K562 (cell line): Measurements from ENCODE around the gene XPR1. TPM values are rescaled to one million over a fixed set of nuclear protein-coding genes. Genes with fewer than 3 reads are reported as not detected.

Experiments
- ADNP ChIP-seq: fragments of 200-800 bp; sonication (Bioruptor generic); IDR thresholded peaks from 2 replicates; pipeline ENCODE4 v1.6.1; 2016; ENCODE audit warnings: missing genetic modification characterization, missing compliant biosample characterization
- ASH1L ChIP-seq: fragments of 450-650 bp; IDR thresholded peaks from 2 replicates; pipeline ENCODE4 v1.6.1; 2018; ENCODE audit warnings: borderline replicate concordance, mild to moderate bottlenecking, low read depth; ENCODE audit not compliant: partially characterized antibody
- BACH1 ChIP-seq: fragments of 200-800 bp; sonication (Bioruptor generic); IDR thresholded peaks from 2 replicates; pipeline ENCODE4 v1.6.1; 2016; ENCODE audit warnings: missing genetic modification characterization, missing compliant biosample characterization
- BRD9 ChIP-seq: fragments of 450-650 bp; IDR thresholded peaks from 2 replicates; pipeline ENCODE4 v1.6.1; 2018; ENCODE audit warnings: low read depth; ENCODE audit not compliant: partially characterized antibody
- CBX2 ChIP-seq: fragments of 200-600 bp; sonication (generic); IDR thresholded peaks from one replicate; pipeline ENCODE4 v1.6.1; 2012; ENCODE audit warnings: mild to moderate bottlenecking, low read length, inconsistent platforms; ENCODE audit not compliant: insufficient read depth, poor library complexity, severe bottlenecking
- CCNT2 ChIP-seq: IDR thresholded peaks from 2 replicates; pipeline ENCODE4 v1.6.1; 2011; ENCODE audit warnings: borderline replicate concordance, low read depth, mild to moderate bottlenecking, moderate library complexity, mixed read lengths, low read length; ENCODE audit not compliant: insufficient read length; ENCODE audit errors: extremely low read depth
- ETS2 ChIP-seq: IDR thresholded peaks from 2 replicates; pipeline ENCODE4 v1.6.1; 2016; ENCODE audit warnings: borderline replicate concordance, missing genetic modification characterization, mild to moderate bottlenecking, moderate library complexity, missing compliant biosample characterization; ENCODE audit not compliant: poor library complexity, severe bottlenecking
- KDM2B ChIP-seq: fragments of 250-450 bp; sonication (Bioruptor Pico); IDR thresholded peaks from 2 replicates; pipeline ENCODE4 v1.8.0; 2021; ENCODE audit warnings: mild to moderate bottlenecking, moderate library complexity
- L3MBTL2 ChIP-seq: fragments of 450-650 bp; IDR thresholded peaks from 2 replicates; pipeline ENCODE4 v1.6.1; 2016; ENCODE audit warnings: mild to moderate bottlenecking, moderate library complexity
- MTA3 ChIP-seq: fragments of 450-650 bp; formaldehyde crosslinking; IDR thresholded peaks from 2 replicates; pipeline ENCODE4 v1.6.1; 2017; ENCODE audit warnings: mild to moderate bottlenecking, borderline replicate concordance
- NFE2L1 ChIP-seq: fragments of 450-650 bp; IDR thresholded peaks from 2 replicates; pipeline ENCODE4 v1.6.1; 2016; ENCODE audit warnings: missing genetic modification characterization, low read depth, mild to moderate bottlenecking, missing compliant biosample characterization, moderate library complexity, borderline replicate concordance
- NFIC ChIP-seq: fragments of 450-650 bp; IDR thresholded peaks from 2 replicates; pipeline ENCODE4 v1.6.1; 2017; ENCODE audit warnings: mild to moderate bottlenecking, inconsistent platforms
- NFXL1 ChIP-seq: fragments of 450-650 bp; formaldehyde crosslinking; IDR thresholded peaks from 2 replicates; pipeline ENCODE4 v1.4.0; 2021; ENCODE audit warnings: mild to moderate bottlenecking
- POLR2AphosphoS2 ChIP-seq: IDR thresholded peaks from 2 replicates; pipeline ENCODE4 v1.6.1; 2012; ENCODE audit warnings: low read length, improper control_type of control experiment
- RAD21 ChIP-seq, 2 experiments: fragments of 250-450 bp in 1 of 2; fragments of 450-650 bp in 1 of 2; sonication (Bioruptor Pico) in 1 of 2; formaldehyde crosslinking in 1 of 2; IDR thresholded peaks in 1 of 2; conservative IDR thresholded peaks in 1 of 2; 2 replicates each; pipeline versions ENCODE4 v1.4.0 to v1.8.0; 2020 to 2022; ENCODE audit warnings: mild to moderate bottlenecking in 2 of 2, moderate library complexity in 1 of 2
- RUNX1 ChIP-seq: sonication (generic); IDR thresholded peaks from 2 replicates; pipeline ENCODE4 v1.6.1; 2016; ENCODE audit warnings: antibody characterized with exemption, low read depth
- SMARCB1 ChIP-seq: IDR thresholded peaks from 2 replicates; pipeline ENCODE4 v1.6.1; 2011; ENCODE audit warnings: improper control_type of control experiment, low read depth; ENCODE audit not compliant: insufficient read length
- TEAD1 ChIP-seq, 2 experiments: fragments of 450-650 bp in 1 of 2; sonication (generic) in 1 of 2; formaldehyde crosslinking; IDR thresholded peaks; 2 replicates each; pipeline versions ENCODE4 v1.4.0 to v1.8.0; 2020 to 2022; ENCODE audit warnings: mild to moderate bottlenecking in 2 of 2, missing genetic modification reagents in 1 of 2
- THRA ChIP-seq: fragments of 450-650 bp; IDR thresholded peaks from 2 replicates; pipeline ENCODE4 v1.6.1; 2017; ENCODE audit warnings: mild to moderate bottlenecking, moderate library complexity
- ZNF23 ChIP-seq: fragments of 250-450 bp; sonication (Bioruptor Pico); IDR thresholded peaks from 2 replicates; pipeline ENCODE4 v1.4.0; 2020; ENCODE audit warnings: mild to moderate bottlenecking
- ZNF311 ChIP-seq: fragments of 250-450 bp; sonication (Bioruptor Pico); IDR thresholded peaks from 2 replicates; pipeline ENCODE4 v1.4.0; 2020; ENCODE audit warnings: mild to moderate bottlenecking, moderate library complexity
- ZNF324 ChIP-seq: fragments of 250-450 bp; sonication (Bioruptor Pico); IDR thresholded peaks from 2 replicates; pipeline ENCODE4 v1.4.0; 2020; ENCODE audit warnings: mild to moderate bottlenecking
- ZNF41 ChIP-seq: fragments of 250-450 bp; sonication (Bioruptor Pico); conservative IDR thresholded peaks from 2 replicates; pipeline ENCODE4 v1.4.0; 2020; ENCODE audit warnings: mild to moderate bottlenecking
- ZNF583 ChIP-seq: fragments of 250-450 bp; sonication (Bioruptor Pico); IDR thresholded peaks from 2 replicates; pipeline ENCODE4 v1.4.0; 2020
- ZNF766 ChIP-seq: fragments of 200-800 bp; sonication (Bioruptor generic); conservative IDR thresholded peaks from 2 replicates; pipeline ENCODE4 v1.6.1; 2016; ENCODE audit warnings: missing genetic modification characterization, missing compliant biosample characterization
- ZNF830 ChIP-seq: fragments of 250-450 bp; sonication (Bioruptor Pico); IDR thresholded peaks from 2 replicates; pipeline ENCODE4 v1.5.0; 2021; ENCODE audit warnings: mild to moderate bottlenecking
- polyA plus RNA-seq, 8 experiments: library from polyadenylated mRNA; depleted of rRNA in 4 of 8; stranded (reverse) in 5 of 8; unstranded in 3 of 8; fragments of >200 nt; fragmentation: Nextera tagmentation in 2 of 8; fragmentation: Illumina TruSeq in 1 of 8; extraction: Ambion mirVana in 2 of 8; extraction: Trizol in 1 of 8; gene quantifications; 2 replicates each; pipeline versions ENCODE4 v1.2.1 to v1.2.3, GENCODE V29; 2011 to 2014; ENCODE audit warnings: inconsistent platforms in 1 of 8, missing spikeins in 1 of 8
- total RNA-seq, 7 experiments: library from RNA; depleted of rRNA in 6 of 7; stranded (reverse); fragments of >200 nt in 6 of 7; fragmentation: Illumina TruSeq in 2 of 7; extraction: Trizol in 2 of 7; gene quantifications; 2 replicates each; pipeline versions ENCODE4 v1.2.1 to v1.2.3, GENCODE V29; 2011 to 2021; ENCODE audit warnings: low replicate concordance in 1 of 7
- TF ChIP-seq, protein P1 (sequence below): sonication (generic); formaldehyde crosslinking; IDR thresholded peaks from 2 replicates; pipeline ENCODE4 v1.8.0; 2022; ENCODE audit warnings: mild to moderate bottlenecking, missing genetic modification reagents
- TF ChIP-seq, protein P2 (sequence below): fragments of 450-650 bp; formaldehyde crosslinking; IDR thresholded peaks from 2 replicates; pipeline ENCODE4 v1.4.0; 2020; ENCODE audit warnings: mild to moderate bottlenecking

XPR1 gene
- total and polyA plus RNA-seq, 9 of the 15 experiments (the other 6 are each of a cell fraction or from before 2014, with no cell fraction given) = 3.0 to 66.2 (median 38.6) TPM

DNA sequence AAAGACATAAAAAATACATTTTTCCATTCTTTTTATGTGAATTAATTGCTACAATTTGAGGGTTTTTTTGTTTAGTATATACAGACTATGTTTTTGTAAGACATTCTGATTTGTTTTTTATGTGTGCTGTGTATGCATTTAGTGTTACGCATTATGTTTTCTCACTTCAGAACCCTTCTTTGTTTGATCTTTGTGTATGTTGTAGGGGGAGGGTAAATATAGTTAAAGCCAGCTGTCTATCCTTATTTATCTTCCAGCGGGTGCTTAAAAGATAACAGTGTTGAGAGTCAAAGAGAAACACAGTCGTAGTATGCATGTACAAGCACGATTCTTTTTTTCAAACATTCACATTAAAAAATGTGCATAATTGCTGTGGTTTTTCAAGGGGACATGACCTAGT, 183.4 kb downstream of the XPR1 start (continued):
- TF ChIP-seq ZNF311 (CRISPR knock-in tag) (no peak), CBX2 (no peak), THRA (no peak), ZNF23 (CRISPR knock-in tag) (no peak), NFE2L1 (tag) (no peak), CCNT2 (no peak), KDM2B (CRISPR knock-in tag) (no peak), MTA3 (no peak), RUNX1 (no peak), TEAD1 (CRISPR knock-in tag; IDR thresholded peaks at IDR 0.05) (no peak), RAD21 (CRISPR knock-in tag; conservative IDR thresholded peaks at IDR 0.05 in 1 of 2, IDR thresholded peaks at IDR 0.05 in 1 of 2) (no peak), SMARCB1 (no peak), ASH1L (no peak), ETS2 (no peak), BRD9 (no peak), ZNF583 (CRISPR knock-in tag) (no peak), ZNF41 (no peak), L3MBTL2 (no peak), NFXL1 (CRISPR knock-in tag) (no peak), POLR2AphosphoS2 (no peak), ZNF324 (CRISPR knock-in tag) (no peak), ZNF766 (CRISPR knock-in tag) (no peak), BACH1 (tag) (no peak), ADNP (0 out of 2 replicates have a peak, but pooled peaks have one; percentile 5), ZNF830 (CRISPR knock-in tag) (no peak), NFIC (no peak)
- TF ChIP-seq, protein P1, sequence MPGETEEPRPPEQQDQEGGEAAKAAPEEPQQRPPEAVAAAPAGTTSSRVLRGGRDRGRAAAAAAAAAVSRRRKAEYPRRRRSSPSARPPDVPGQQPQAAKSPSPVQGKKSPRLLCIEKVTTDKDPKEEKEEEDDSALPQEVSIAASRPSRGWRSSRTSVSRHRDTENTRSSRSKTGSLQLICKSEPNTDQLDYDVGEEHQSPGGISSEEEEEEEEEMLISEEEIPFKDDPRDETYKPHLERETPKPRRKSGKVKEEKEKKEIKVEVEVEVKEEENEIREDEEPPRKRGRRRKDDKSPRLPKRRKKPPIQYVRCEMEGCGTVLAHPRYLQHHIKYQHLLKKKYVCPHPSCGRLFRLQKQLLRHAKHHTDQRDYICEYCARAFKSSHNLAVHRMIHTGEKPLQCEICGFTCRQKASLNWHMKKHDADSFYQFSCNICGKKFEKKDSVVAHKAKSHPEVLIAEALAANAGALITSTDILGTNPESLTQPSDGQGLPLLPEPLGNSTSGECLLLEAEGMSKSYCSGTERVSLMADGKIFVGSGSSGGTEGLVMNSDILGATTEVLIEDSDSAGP (CRISPR knock-in tag) = no peak
- TF ChIP-seq, protein P2, sequence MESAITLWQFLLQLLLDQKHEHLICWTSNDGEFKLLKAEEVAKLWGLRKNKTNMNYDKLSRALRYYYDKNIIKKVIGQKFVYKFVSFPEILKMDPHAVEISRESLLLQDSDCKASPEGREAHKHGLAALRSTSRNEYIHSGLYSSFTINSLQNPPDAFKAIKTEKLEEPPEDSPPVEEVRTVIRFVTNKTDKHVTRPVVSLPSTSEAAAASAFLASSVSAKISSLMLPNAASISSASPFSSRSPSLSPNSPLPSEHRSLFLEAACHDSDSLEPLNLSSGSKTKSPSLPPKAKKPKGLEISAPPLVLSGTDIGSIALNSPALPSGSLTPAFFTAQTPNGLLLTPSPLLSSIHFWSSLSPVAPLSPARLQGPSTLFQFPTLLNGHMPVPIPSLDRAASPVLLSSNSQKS = no peak
